Ovary (tissue), 9 donors: Measurements from ENCODE around the gene AUTS2. TPM values are rescaled to one million over a fixed set of nuclear protein-coding genes. Genes with fewer than 3 reads are reported as not detected.

ENCODE experiments used
- DNase-seq, 5 donors: peaks; one replicate each; pipeline ENCODE4 v3.0.0-alpha.2; 2019 to 2020
- H3K27ac ChIP-seq, 2 donors: fragments of 200-600 bp; one replicate each; pipeline versions ENCODE4 v1.5.1 to v1.8.0; 2019 to 2022
- H3K27me3 ChIP-seq: fragments of 200-600 bp; one replicate; pipeline ENCODE4 v1.8.0; 2022
- H3K36me3 ChIP-seq: fragments of 200-600 bp; sonication (generic); one replicate; pipeline ENCODE4 v1.5.1; 2019
- H3K4me1 ChIP-seq: one replicate; pipeline ENCODE4 v1.8.1; 2013; ENCODE audit warnings: mild to moderate bottlenecking, moderate library complexity; ENCODE audit not compliant: insufficient read depth
- H3K4me3 ChIP-seq: fragments of 200-600 bp; sonication (generic); one replicate; pipeline ENCODE4 v1.5.1; 2017
- H3K9me3 ChIP-seq, 2 donors: fragments of 200-600 bp in 1 of 2; sonication (generic) in 1 of 2; one replicate each; pipeline versions ENCODE4 v1.5.1 to v1.8.1; 2013 to 2019; ENCODE audit warnings: mild to moderate bottlenecking in 1 of 2, moderate library complexity in 1 of 2
- CTCF ChIP-seq, 3 donors: fragments of 450-650 bp in 2 of 3; fragments of 200-600 bp in 1 of 3; IDR thresholded peaks; one replicate each; pipeline versions ENCODE4 v1.5.1 to v1.8.0; 2016 to 2022; ENCODE audit warnings: antibody characterized with exemption in 3 of 3, mild to moderate bottlenecking in 1 of 3
- EP300 ChIP-seq: sonication (generic); formaldehyde crosslinking; IDR thresholded peaks from one replicate; pipeline ENCODE4 v1.6.1; 2017; ENCODE audit warnings: antibody characterized with exemption
- POLR2A ChIP-seq: fragments of 450-650 bp; IDR thresholded peaks from one replicate; pipeline ENCODE4 v1.6.1; 2017; ENCODE audit warnings: antibody characterized with exemption, mild to moderate bottlenecking, moderate library complexity
- WGBS, 3 donors: extraction: QIAGEN DNeasy Blood & Tissue Kit in 1 of 3; methylation state at CpG; one replicate each; pipeline versions ENCODE4 v1.1.5 to v1.1.7; 2013 to 2017; 5-methylcytosine and 5-hydroxymethylcytosine counted together
- intact Hi-C, 4 donors: fragments of 100-400 bp; cut with DNase I; formaldehyde crosslinking; loops; one replicate each; pipeline versions ENCODE4 v1.11.0 to v1.15.1; 2022 to 2023
- polyA plus RNA-seq, 2 donors: library from polyadenylated mRNA; stranded (reverse); fragments of 200-250 nt in 1 of 2; fragments of 350-450 nt in 1 of 2; fragmentation: Illumina TruSeq in 1 of 2; extraction: RNeasy Lipid Tissue Mini Kit (QIAGEN cat#74804) in 1 of 2; gene quantifications; one replicate each; pipeline ENCODE4 v1.2.3, GENCODE V29; 2013 to 2014
- total RNA-seq, 7 donors: library from RNA; depleted of rRNA in 2 of 7; stranded (reverse); fragments of >200 nt in 2 of 7; fragmentation: NEBNext Ultra II Directional in 3 of 7; extraction: Animal tissue kit (Norgen Biotek cat#: 25700) in 3 of 7; gene quantifications; one replicate each; pipeline versions ENCODE4 v1.1.0 to v1.2.4, GENCODE V29; 2016 to 2023
- donor health status: DM: no; HTN: no; CAD: no; lungs with moderate emphysema.
- donor health status: DM: no; HTN: no; CAD: no.
- donor health status: Bipolar disorder and iron deficiency.
- donor health status: DM: yes; HTN: yes; CAD: no.
- donor health status: DM: no; HTN: no; CAD: no.
- donor health status: DM: yes; HTN: yes; CAD: no.

Gene AUTS2
- total and polyA plus RNA-seq, 9 donors, result 18.3 to 60.9 (median 44.9) TPM

- intact Hi-C loops, result no loop called here
- WGBS, 3 donors, result 89 to 94% (median 94%) methylated on average over 9 of the region's 9 CpGs
- Histone ChIP-seq H3K36me3 (no peaks in the 10 kb centered on the region), H3K4me1 (no peaks in the 10 kb centered on the region), H3K27me3 (no peaks in the 10 kb centered on the region), H3K27ac (no peak overlapping the region), H3K9me3 (no peaks in the 10 kb centered on the region), H3K4me3 (no peak overlapping the region)
- no peak for DNase-seq
- TF ChIP-seq EP300 (no peak), POLR2A (no peak), CTCF (IDR thresholded peaks at IDR 0.05) (no peak)
These were observed 941.3 kb downstream of the AUTS2 start for GRCh38 chr7:70539617-70540016.

GRCh38 chr7:70540641-70541040 lies 942.4 kb downstream of the AUTS2 start:
- Histone ChIP-seq H3K27ac (no peak overlapping the region), H3K36me3 (no peaks in the 10 kb centered on the region), H3K9me3 (no peaks in the 10 kb centered on the region), H3K4me1 (no peaks in the 10 kb centered on the region), H3K27me3 (no peaks in the 10 kb centered on the region), H3K4me3 (no peak overlapping the region)
- no peak for DNase-seq
- WGBS, 3 donors, result 48 to 68% (median 50%) methylated on average over 1 of the region's 1 CpG
- intact Hi-C loops, result no loop called here
- TF ChIP-seq CTCF (IDR thresholded peaks at IDR 0.05), result no peak
- no peak for TF ChIP-seq POLR2A
- no peak for TF ChIP-seq EP300

GRCh38 chr7:70542750-70543376 lies 944.6 kb downstream of the AUTS2 start:
- TF ChIP-seq CTCF (IDR thresholded peaks at IDR 0.05) (no peak), EP300 (no peak), POLR2A (no peak)
- intact Hi-C loops, result no loop called here
- DNase-seq, result no peak
- Histone ChIP-seq H3K4me1 (no peaks in the 10 kb centered on the region), H3K36me3 (no peaks in the 10 kb centered on the region), H3K4me3 (no peak overlapping the region), H3K9me3 (no peaks in the 10 kb centered on the region), H3K27me3 (no peaks in the 10 kb centered on the region), H3K27ac (no peak overlapping the region)
- WGBS, 3 donors, result 91 to 94% (median 94%) methylated on average over 1 of the region's 1 CpG

GRCh38 chr7:70544016-70544415 lies 945.7 kb downstream of the AUTS2 start:
- 80 to 86% (median 83%) methylated on average over 2 of the region's 2 CpGs for WGBS, 3 donors
- Histone ChIP-seq H3K4me3 (no peak overlapping the region), H3K27me3 (no peaks in the 10 kb centered on the region), H3K27ac (no peak overlapping the region), H3K9me3 (no peaks in the 10 kb centered on the region), H3K36me3 (no peaks in the 10 kb centered on the region), H3K4me1 (no peaks in the 10 kb centered on the region)
- no peak for DNase-seq
- TF ChIP-seq EP300 (no peak), POLR2A (no peak), CTCF (IDR thresholded peaks at IDR 0.05) (no peak)
- intact Hi-C loops, result no loop called here
